HG03565 (cell line): ENCODE measurements around the gene GPR139.

Source experiments
- ATAC-seq: cut with Tn5 transposase; IDR thresholded peaks from one replicate; pipeline ENCODE4 v1.9.1; 2021; ENCODE audit warnings: mild to moderate bottlenecking, moderate library complexity; ENCODE audit not compliant: unreplicated experiment

GPR139 gene

GRCh38 chr16:20073203-20074098 lies at the start of gene GPR139:
TSS of gene GPR139 (minus strand) at chr16:20073890. CDS start at chr16:20073616, 274 bp downstream.
- ATAC-seq: no peak

- no peak for ATAC-seq
Observed at GRCh38 chr16:20122011-20122410, 48.3 kb upstream of the GPR139 start.

DNA sequence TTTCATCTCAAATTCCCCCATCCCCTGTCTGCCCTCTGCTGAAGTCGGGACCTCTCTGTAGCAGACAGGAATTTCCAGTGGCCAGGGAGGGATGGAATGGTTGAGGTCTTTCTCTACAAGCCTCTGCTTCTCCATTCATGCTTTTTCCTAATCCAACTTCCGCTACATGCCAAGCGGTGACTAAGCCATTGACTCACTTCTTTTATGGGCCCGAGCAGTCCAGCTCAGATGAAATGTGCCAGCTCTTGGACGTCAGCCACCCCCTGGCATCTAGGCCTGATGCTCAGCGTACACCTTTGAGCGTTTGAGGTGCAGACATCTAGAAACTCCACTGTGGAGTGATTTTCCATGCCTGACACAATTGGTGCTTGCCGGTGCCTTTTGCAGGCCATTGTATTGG lies 40.7 kb upstream of the GPR139 start:
- no peak for ATAC-seq

DNA sequence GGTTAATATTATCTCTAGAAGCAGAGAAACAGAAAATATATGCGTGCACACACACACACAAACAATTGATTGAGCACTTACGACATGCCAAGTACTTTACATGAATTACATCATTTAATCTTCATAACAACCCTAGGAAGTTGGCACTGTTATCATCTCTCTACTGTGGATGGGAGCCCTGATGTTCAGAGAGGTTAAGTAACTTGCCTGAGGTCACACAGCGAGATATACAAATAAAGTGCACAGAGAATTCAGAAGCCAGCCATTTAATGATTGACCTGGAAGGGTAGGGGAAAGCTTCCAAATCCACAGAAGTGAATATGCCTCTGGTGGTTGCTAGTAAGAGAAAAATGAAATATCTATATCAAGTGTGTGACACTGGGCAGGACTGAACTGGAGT lies 37.5 kb upstream of the GPR139 start:
- ATAC-seq: no peak

DNA sequence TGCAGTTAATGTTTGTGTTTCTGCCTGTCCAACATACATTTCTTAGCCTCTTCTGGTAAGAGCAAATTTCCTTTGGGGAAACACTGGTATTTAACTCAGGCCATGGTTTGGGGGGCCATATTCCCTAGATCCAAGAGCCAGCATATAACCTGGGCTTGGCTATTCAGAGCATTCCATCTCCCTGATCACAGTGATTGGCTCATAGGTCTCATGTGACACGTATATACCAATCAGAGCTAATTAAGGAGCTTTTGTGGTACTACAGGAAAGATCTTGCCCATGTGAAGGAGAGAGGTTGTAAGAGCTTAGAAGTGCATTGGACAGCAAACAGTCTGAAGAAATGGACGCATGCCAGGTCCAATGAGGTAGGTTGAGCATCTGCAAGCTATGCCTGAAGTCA lies 33.4 kb upstream of the GPR139 start:
- ATAC-seq: no peak

- ATAC-seq: no peak
Observed at GRCh38 chr16:20104563-20105183, 31.0 kb upstream of the GPR139 start.

- ATAC-seq: no peak
Observed at GRCh38 chr16:20102521-20102920, 28.8 kb upstream of the GPR139 start.

GRCh38 chr16:20102021-20102420 lies 28.3 kb upstream of the GPR139 start:
- no peak for ATAC-seq

- no peak for ATAC-seq
Observed at GRCh38 chr16:20099375-20099774, 25.7 kb upstream of the GPR139 start.

DNA sequence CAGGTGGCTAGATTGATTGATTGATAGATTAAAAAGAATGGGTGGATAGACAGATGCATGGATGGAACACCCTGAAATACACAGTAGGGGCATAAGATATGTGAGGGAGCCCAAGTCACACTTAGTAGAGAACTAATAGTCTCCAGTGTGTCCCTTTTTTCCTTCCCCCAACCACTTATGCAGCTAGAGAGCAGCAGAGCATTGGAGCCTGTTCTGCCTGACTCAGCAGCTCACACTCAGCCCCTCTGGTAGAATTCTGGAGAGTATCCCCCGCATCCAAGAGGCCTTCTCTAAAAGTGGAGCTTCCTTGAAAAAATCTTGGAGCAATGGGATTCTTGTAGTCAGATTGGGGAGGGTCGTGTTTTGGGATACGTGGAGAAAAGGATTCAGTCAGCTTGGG lies 20.5 kb upstream of the GPR139 start:
- no peak for ATAC-seq

DNA sequence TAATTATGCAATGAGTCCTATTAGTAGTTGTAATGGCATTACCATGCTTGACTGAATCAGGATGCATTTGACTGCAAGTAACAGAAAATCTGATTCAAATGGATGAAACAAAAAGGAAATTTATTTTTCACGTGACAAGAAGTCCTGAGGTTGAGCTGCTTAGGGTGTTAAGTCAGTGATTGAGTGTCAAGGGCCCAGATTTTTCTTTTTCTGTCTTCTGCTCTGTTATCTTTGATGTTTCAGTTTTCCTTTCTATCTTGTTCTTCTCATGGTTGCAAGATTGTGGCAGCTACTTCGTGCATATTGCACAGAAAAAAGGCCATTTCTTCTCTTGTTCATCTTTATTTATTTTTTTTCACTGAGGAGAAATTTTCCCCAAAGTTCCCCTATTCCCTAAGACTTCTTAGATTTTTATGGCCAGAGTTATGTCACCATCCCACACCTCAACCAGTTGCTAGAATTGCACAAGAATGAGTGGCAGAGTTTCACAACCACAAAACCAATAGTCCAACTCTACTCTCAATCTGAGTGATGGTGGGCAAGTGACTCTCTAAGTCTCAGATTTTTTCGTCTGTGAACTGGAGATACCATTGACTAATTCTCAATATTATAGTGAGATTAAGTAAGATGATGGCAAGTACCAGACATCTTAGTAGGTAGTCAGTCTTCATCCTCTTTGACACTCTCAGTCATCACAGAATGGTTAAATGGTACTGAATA lies 15.7 kb upstream of the GPR139 start:
- no peak for ATAC-seq

- ATAC-seq: no peak
Observed at GRCh38 chr16:20084624-20085226, 11.0 kb upstream of the GPR139 start.

DNA sequence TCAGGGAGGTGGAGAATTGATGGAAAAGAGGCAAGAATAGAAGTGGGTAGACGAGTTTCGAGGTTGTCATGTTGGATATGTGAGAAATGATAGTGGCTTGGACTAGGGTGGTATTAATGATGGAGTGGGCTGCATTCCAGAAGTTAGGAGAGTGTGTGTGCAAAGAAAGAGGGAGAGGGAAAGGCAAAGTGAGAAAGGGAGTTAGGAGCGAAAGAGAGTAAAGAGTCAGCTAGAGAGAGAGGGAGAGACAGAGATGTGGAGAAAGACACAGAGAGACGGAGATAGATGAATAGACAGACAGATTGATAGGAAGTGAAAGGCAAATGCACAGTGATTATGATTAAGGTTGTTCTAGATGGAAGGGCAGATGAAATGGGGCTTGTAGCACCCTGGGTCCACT lies 5.4 kb upstream of the GPR139 start:
- no peak for ATAC-seq

- no peak for ATAC-seq
Observed at GRCh38 chr16:20075243-20075642, 1.6 kb upstream of the GPR139 start.

DNA sequence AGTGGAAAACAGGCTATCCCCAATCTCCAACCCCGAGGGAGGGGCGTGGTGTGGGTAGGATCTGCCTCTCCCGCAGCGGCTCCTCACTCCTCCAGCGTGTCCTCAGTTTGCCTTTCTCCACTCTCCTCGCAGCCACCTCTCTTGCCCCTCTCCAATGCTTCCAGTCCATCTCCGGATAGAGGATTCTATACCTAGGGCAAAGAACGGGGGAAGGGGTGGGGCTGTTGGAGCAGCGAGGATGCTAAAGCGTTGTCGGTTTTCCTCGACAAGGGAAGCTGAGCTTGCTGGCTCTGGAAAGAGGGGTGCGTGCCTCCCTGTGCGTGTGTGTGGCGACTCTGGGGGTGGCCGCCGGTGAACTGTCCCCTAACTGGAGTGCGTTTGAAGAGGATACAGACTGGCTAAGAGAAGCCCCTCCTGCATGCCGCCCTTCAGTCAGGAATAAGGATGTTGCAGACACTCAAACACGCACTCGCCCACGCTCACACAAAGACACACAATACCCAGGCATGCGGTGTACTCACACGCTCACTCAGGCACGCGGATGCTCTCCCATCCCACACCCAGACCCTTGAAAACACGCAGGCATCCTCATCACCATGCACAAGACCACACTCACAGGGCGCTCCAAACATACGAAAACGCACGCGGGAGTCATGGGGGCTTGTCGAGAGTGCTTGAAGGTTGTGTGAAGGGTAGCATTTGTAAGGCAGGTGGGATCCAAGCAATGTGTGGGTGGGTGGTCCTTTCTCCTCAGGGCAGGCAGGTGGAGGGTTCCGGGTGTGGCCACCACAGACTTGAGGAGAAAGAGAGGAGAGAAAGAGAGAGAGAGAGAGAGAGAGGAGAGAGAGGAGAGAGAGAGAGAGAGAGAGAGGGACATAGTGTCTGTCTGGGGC lies 655 bp upstream of the GPR139 start:
- ATAC-seq: no peak

GRCh38 chr16:20072874-20073202 lies 852 bp downstream of the GPR139 start:
- ATAC-seq: no peak

DNA sequence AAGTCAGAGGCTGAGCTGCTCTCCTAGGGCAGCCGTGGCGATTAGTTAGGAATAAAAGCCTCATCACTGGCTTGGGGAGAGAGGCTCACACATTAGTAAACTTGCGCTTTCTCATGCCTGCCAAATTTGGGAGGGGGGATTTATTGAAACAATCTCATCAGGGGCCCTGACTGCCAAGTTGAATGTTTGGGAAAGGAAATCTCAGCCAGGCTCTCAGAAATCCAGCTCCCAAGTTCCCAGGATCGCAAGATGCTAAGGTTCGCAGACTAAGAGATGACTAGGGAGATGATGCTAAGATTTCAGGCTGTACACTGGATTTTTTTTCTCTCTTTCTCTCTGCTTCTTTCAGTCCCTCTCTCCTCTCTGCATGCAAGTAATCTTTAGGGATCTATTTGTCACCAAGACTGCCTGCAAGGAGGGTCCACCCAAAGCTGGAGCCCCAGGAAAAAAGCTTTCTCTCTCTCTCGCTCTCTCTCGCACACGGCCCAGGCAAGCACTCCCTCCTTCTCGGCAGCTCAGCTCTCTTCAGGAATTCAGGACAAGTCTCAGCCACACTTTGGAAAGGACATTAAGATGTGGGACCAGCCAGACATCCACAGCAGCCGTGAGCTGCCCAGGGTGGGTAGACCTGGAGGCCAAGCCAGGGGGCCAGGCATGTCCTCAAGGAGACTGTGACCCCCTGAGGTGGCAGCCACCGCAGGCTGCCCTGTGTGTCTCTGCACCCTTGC lies 1.4 kb downstream of the GPR139 start:
- no peak for ATAC-seq

GRCh38 chr16:20064931-20065330 lies 8.8 kb downstream of the GPR139 start:
- ATAC-seq: no peak

DNA sequence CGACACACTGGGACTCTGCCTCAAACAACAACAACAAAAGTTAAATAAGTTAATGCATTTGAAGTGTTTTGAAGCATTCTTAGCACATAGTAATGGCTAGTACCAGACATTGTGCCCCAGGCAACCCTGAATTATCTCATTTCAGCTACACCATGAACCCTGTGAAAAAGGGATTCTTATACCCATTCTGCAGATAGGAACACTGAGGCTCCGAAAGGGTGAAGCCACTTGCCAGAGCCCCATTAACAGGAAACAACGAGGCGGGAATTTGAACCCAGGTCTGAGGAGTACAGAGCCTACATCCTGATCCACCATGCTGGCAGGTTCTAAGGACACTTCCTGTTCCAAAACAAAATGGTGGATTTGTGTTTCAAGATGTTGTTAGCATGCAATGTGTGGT lies 9.2 kb downstream of the GPR139 start:
- no peak for ATAC-seq

- no peak for ATAC-seq
Observed at GRCh38 chr16:20061132-20061531, 12.6 kb downstream of the GPR139 start.
